Medulla oblongata (tissue), 1 donor: ENCODE results near the gene ERMN.

Source experiments
- DNase-seq: peaks from one replicate; pipeline ENCODE4 v3.0.0-alpha.2; 2015; ENCODE audit errors: extremely low spot score

Gene ERMN

DNA sequence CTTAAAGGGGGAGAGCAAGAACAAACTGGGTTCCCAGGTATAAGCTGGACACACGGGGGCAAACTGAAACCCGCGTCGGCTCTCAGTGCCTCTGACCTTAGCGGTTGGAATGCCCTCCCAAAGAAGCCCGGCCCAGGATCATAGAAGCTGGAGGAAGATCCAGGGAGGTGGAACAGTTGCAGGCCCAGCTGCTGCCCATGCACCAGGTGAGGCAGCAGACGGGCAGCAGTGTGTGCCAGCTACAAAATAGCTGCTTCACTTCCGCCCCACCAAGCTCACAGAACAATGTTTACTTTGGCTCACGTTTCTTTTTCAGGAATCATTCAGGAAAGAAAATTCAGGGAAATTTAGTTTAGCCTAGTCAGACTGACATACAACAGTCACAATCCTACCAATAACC lies 3.9 kb upstream of the ERMN start:
- DNase-seq, result no peak

DNA sequence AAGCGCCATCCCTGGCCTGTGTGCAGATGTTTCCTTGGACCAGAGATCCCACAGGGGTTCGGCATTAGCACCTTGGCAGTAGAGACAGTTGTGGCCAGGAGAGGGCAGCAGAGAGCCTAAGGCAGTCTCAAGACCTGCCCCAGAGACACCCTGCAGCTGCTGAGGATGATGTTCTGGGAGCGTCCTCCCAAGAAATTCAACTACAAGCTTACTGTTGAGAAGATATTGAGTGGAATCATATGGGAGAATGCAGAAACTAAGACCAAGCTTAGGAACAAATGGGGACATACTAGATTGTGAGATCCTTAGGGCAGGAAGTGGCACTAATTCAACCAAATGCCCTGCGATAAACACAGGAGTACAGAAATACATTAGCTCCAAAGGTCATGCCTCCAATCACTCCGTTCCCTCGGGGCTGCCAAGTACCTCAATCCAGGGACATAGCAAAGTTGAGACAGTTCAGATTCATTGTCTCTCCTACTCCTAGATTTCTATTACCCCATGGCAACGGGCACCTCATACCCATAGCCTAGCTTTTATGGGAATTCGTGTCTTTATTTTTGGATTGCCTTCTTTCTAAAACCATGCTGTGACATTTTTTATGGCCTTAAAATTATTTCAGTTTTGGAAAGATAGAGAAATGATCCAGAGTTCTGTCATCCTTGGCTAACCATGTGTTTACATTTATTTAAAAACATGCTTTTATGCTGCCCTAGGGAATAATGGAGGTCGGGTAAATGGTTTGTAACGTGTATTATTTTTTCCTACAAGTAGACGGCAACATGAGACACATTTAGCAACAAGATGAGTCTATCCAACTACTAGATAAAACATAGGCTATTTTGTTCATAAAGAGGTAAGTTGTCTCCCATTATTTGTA lies 2.2 kb upstream of the ERMN start:
- DNase-seq, result peak; percentile 93

- peak; percentile 48 for DNase-seq
These were observed 1.6 kb upstream of the ERMN start for GRCh38 chr2:157327200-157327599.

DNA sequence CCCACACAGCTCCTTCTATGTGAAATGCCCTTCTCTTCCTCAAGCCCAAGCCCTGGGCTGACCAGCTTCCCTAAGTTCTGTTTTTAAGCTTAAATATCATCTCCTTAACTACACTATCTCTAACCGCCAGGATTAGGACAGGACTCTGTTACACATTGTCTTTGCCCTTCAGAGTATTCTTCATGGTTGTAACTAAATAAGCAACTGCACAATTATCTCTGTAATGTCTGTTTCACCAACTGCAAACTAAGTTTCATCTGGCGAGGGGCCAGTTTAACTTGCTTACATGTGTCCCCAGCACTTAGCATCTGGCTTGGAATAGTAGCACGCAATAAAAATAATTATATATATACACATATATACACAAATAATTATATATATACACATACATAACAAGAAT lies 1.1 kb upstream of the ERMN start:
- peak; percentile 60 for DNase-seq

GRCh38 chr2:157324331-157324843 lies 1.2 kb downstream of the ERMN start:
- peak; percentile 49 for DNase-seq

DNA sequence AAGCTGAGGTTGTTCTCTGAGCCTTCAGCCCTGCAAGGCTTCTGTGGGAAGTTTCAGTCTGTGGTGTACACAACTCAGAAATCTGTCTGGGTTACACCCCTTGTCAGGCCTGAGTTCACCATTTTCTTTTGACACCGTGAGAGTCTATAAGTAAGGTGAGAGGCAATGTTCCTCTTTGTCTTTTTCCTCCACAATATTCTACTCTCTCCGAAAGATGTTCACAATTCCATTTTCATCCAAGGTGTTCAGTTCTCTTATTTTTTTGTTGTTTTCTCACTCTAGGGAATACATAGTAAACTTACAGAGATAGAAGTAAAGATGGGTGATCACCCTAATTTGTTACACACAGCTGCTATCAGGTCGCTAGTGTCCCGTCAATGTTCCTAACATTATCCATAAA lies 3.2 kb downstream of the ERMN start:
- DNase-seq, result peak; percentile 34

- peak; percentile 39 for DNase-seq
These were observed 4.2 kb downstream of the ERMN start for GRCh38 chr2:157321466-157321865.

- DNase-seq, result peak; percentile 84
These were observed 5.2 kb downstream of the ERMN start for GRCh38 chr2:157320409-157320808.

DNA sequence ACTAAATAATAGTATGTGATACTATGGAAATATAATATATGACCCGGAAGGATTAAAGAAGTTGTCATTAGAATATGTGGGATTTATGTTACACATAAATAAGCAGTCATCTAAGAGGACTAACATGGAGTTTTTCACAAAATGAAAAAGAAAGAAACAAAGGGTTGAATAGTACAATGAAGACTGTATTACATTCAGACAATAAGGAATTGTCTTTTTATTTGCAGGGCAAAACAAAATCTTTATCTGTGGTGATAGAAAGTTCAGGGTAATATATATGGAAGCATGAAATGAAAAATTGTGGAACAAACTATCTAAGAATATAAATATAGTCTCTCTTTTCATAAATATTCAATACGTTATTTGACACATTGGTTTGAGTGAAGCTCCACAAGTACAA lies 5.8 kb downstream of the ERMN start:
- DNase-seq, result peak; percentile 73

DNA sequence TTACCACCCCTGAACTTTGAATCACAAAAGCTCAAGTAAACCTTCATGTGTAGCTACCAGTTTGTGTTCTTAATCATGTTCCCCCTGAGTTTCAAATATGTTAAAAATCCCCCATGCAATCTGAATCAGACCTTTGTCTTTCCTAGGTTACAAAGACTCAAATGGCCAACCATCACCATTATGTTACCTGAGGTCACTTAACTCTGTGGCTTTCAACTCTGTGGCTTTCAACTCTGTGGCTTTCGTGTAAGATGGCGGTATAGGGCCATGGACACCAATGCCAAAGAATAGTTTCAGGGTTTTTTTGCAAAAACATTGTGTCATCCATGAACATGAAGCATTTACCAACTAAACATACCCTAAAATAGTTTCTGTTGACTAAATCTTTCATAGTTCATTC lies 6.7 kb downstream of the ERMN start:
- peak; percentile 14 for DNase-seq

- no peak for DNase-seq
These were observed 9.7 kb downstream of the ERMN start for GRCh38 chr2:157315901-157316300.

DNA sequence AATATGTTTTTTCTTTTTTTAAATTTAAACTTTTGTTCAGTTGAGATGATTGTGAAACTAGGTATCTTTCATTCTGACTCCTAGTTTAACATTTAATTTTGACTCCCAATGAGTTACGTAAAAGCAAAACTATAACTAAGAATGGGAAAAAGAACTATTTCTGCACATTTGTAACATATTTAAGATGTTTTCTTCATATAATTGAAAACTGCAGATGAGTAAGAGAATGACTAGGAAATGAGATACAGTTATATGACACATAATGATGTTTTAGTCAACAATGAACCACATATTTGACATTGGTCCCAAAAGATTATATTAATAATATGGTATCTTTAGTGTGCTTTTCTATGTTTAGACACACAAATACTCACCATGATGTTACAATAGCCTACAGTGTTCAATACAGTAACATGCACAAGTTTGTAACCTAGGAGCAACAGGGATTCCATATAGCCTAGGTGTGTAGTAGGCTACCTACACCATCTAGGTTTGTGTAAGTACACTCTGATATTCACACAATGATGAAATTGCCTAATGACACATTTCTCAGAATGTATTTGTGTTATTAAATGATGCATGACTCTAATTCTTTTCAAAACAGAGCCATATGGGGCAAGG lies 12.6 kb downstream of the ERMN start:
- DNase-seq, result no peak

- no peak for DNase-seq
These were observed 13.9 kb downstream of the ERMN start for GRCh38 chr2:157311706-157312105.

GRCh38 chr2:157309878-157310277 lies 15.7 kb downstream of the ERMN start:
- no peak for DNase-seq

- peak; percentile 37 for DNase-seq
These were observed 18.6 kb downstream of the ERMN start for GRCh38 chr2:157307021-157307420.

- no peak for DNase-seq
These were observed 19.9 kb downstream of the ERMN start for GRCh38 chr2:157305723-157306110.

DNA sequence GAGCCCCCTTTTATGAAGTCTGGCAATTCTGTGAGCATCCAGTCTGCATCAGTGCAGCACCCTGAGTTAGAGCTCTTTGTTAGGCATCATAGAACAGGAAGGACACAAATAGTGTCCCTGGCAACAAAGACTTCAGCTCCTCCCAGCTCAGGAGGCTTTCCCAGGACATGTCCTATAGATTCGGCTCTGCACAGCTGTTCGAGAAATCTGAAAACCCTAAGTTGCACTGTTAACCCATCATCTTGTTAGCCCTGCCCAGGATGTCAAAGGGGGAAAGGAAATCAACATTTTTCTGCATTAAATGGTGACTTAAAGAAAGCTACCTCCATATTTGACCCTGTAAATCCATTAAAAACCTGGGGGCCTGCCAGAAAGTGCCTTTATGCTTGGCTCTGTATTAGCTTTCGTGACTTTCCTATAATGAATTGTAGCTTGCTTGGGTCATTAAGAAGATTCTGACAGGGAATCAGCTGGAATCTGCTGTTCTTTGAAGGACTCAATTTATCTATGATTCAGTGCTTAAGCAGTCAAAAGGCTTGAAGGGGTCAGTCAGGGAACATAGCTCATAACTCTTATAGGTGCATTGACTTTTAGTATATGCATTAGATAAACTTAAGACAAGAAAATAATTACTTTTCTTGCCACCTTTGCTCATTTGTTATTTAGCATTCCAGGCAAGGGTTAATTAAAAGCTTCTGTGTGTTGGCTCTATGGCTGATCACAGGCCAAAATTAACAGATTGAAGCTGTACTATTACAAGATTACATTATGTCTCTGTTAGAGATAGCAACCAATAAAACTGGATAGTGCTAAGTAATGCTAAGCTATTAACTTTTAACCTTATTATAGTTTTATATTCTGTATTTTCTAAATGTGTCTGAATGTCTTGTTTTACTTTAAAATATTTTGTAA lies 20.6 kb downstream of the ERMN start:
- DNase-seq, result peak; percentile 53

- no peak for DNase-seq
These were observed 22.0 kb downstream of the ERMN start for GRCh38 chr2:157303612-157304011.

DNA sequence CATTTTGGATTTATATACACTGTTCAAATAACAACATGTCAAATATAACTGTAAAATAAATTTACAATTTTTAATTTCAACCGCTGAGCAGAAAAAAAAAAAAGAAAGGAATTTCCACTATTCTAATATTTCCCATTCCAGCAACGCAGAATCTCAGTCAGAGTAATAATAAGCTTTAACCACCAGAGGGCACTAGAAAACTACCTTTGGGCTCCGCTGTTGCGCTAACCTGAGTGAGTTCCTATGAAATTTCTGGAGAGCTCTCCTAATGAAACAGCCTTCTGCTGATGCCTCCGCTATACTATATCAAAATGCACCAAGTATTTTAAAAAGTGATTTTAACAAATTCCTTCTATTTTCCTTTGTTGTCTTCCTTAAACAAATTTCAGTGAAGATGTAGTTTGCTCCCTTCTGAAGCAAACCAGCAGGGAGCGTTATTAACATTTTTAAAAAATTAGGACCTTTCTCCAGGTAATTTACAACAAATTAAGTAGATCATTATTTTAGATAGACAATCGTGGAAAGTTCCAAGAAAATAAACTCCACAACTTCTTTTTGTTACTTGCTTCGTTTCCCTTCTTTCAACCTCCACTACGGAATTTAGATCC lies 23.0 kb downstream of the ERMN start:
- peak; percentile 89 for DNase-seq

DNA sequence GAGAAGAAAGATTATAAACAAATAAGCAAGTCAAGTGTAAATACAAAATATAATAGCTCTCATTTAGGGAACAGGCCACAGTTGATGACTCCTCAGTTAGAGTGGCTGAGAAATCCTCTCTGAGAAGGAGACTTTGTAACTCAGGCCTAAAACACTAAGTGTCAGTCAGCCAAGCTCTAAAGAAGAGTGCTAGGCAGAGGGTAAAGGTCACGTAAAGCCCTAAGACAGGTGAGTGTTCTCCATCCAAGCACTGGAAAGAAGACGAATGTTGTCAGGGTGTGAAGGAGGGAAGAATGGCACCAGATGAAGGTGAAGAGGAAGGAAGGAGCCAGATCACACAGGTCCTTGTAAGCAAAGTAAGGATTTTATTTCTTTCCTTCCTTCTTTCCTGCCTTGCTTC lies 24.3 kb downstream of the ERMN start:
- no peak for DNase-seq

DNA sequence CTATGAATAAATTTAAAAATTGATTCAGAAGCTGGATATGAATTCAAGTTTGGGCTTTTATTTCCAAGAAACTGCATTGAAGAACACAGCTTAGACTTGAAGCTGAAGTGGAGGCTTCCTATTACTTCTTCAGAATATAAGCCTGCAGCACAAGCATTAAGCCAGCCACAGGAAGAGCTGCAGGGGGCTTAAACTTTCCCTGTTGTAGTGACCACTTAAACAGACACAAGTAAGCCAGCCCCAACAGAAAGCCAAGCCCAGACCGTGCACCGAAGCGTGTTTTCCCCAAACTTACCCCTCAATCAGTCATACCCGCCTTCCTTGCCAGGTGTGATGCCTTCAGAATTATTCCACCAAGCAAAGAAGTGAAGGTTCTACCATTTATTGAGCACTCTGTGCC lies 28.7 kb downstream of the ERMN start:
- DNase-seq, result no peak

GRCh38 chr2:157296490-157296889 lies 29.1 kb downstream of the ERMN start:
- DNase-seq, result no peak
